Fibroblast of the aortic adventitia (primary cell): ENCODE measurements around the gene CIB1. TPM values are rescaled to one million over a fixed set of nuclear protein-coding genes. Genes with fewer than 3 reads are reported as not detected.

Source experiments
- DNase-seq: peaks from one replicate; pipeline ENCODE4 v3.0.0-alpha.2; 2010; ENCODE audit warnings: low read depth
- H3K4me3 ChIP-seq: 2 replicates; pipeline ENCODE4 v1.5.1; 2011; ENCODE audit warnings: low read depth, mild to moderate bottlenecking, control low read depth, low read length, moderate library complexity
- CTCF ChIP-seq: IDR thresholded peaks from 2 replicates; pipeline ENCODE4 v1.5.1; 2011; ENCODE audit warnings: mild to moderate bottlenecking, low read length, control low read depth, inconsistent platforms; ENCODE audit not compliant: insufficient read depth
- total RNA-seq: library from RNA; depleted of rRNA; stranded (reverse); fragments of >200 nt; gene quantifications from 2 replicates; pipeline ENCODE4 v1.2.3, GENCODE V29; 2012; ENCODE audit warnings: low replicate concordance

Gene CIB1
- total RNA-seq, 1 donor, result 32.3 TPM

- no peak overlapping the region for H3K4me3 ChIP-seq
- no peak for DNase-seq
- TF ChIP-seq CTCF, result no peak
Observed at GRCh38 chr15:90223441-90224165, 10.1 kb downstream of the CIB1 start.

GRCh38 chr15:90222547-90222946 is 11.2 kb downstream of the CIB1 start:
- no peak for DNase-seq
- H3K4me3 ChIP-seq, result no peak overlapping the region
- TF ChIP-seq CTCF, result no peak

GRCh38 chr15:90221246-90221900 is 12.4 kb downstream of the CIB1 start:
- peak; percentile 95 for DNase-seq
- peak; percentile 93 for TF ChIP-seq CTCF
- no peak overlapping the region for H3K4me3 ChIP-seq

- DNase-seq, result no peak
- H3K4me3 ChIP-seq, result no peak overlapping the region
- TF ChIP-seq CTCF, result peak; percentile 65
Observed at GRCh38 chr15:90219421-90220141, 14.2 kb downstream of the CIB1 start.

GRCh38 chr15:90217671-90218394 is 15.9 kb downstream of the CIB1 start:
- TF ChIP-seq CTCF, result no peak
- H3K4me3 ChIP-seq, result no peak overlapping the region
- no peak for DNase-seq

GRCh38 chr15:90214553-90215196 is 19.1 kb downstream of the CIB1 start:
- TF ChIP-seq CTCF, result peak; percentile 39
- no peak for DNase-seq
- no peak overlapping the region for H3K4me3 ChIP-seq
